SIG-M5 (cell line): ENCODE data around the gene TMA7B.

ENCODE experiments used
- DNase-seq: peaks from one replicate; lab custom pipeline; 2025; lab: John Stamatoyannopoulos, UW

The TMA7B gene

GRCh38 chr22:39952347-39952746, 7.8 kb upstream of the TMA7B start:
- DNase-seq = no peak

- DNase-seq = no peak
Measured at GRCh38 chr22:39953101-39953500, 7.1 kb upstream of the TMA7B start.

- no peak for DNase-seq
Measured at GRCh38 chr22:39954584-39955055, 5.6 kb upstream of the TMA7B start.

GRCh38 chr22:39955675-39956074, 4.5 kb upstream of the TMA7B start:
- DNase-seq = no peak

GRCh38 chr22:39956932-39957664, 3.1 kb upstream of the TMA7B start:
- DNase-seq = no peak

GRCh38 chr22:39958009-39958711, 2.0 kb upstream of the TMA7B start:
- DNase-seq = no peak

GRCh38 chr22:39958949-39959639, 1.1 kb upstream of the TMA7B start:
- no peak for DNase-seq

GRCh38 chr22:39960791-39961746, 872 bp downstream of the TMA7B start:
- no peak for DNase-seq

- DNase-seq = no peak
Measured at GRCh38 chr22:39962071-39962470, 1.9 kb downstream of the TMA7B start.

- no peak for DNase-seq
Measured at GRCh38 chr22:39965748-39966147, 5.6 kb downstream of the TMA7B start.

GRCh38 chr22:39966470-39966869, 6.3 kb downstream of the TMA7B start:
- DNase-seq = no peak

- DNase-seq = no peak
Measured at GRCh38 chr22:39967103-39967829, 7.1 kb downstream of the TMA7B start.

GRCh38 chr22:39967996-39968972, 8.1 kb downstream of the TMA7B start:
- DNase-seq = no peak

GRCh38 chr22:39970742-39971141, 10.5 kb downstream of the TMA7B start:
- DNase-seq = no peak

- no peak for DNase-seq
Measured at GRCh38 chr22:39972641-39973040, 12.4 kb downstream of the TMA7B start.

GRCh38 chr22:39973656-39974055, 13.5 kb downstream of the TMA7B start:
- no peak for DNase-seq

- no peak for DNase-seq
Measured at GRCh38 chr22:39974065-39974464, 13.9 kb downstream of the TMA7B start.

GRCh38 chr22:39979048-39979447, 18.9 kb downstream of the TMA7B start:
- DNase-seq = no peak

- DNase-seq = no peak
Measured at GRCh38 chr22:39979458-39979857, 19.3 kb downstream of the TMA7B start.

- DNase-seq = no peak
Measured at GRCh38 chr22:39980596-39980995, 20.4 kb downstream of the TMA7B start.
